Gastroesophageal sphincter (tissue), 4 donors: ENCODE data around the gene ZNF260. TPM values are rescaled to one million over a fixed set of nuclear protein-coding genes. Genes with fewer than 3 reads are reported as not detected.

Source experiments
- ATAC-seq: fragments of 150-250 bp; one replicate; pipeline ENCODE4 v1.9.1; 2016; ENCODE audit warnings: mild to moderate bottlenecking, moderate library complexity
- H3K27ac ChIP-seq, 4 donors: fragments of 200-600 bp; sonication (generic) in 3 of 4; 1 replicate in 3 of 4; 2 replicates in 1 of 4; pipeline ENCODE4 v1.5.1; 2016 to 2019
- H3K27me3 ChIP-seq: fragments of 200-600 bp; sonication (generic); one replicate; pipeline ENCODE4 v1.5.1; 2019
- H3K36me3 ChIP-seq, 2 donors: fragments of 200-600 bp; sonication (generic); one replicate each; pipeline ENCODE4 v1.5.1; 2019; ENCODE audit warnings: control low read depth in 1 of 2
- H3K4me1 ChIP-seq, 3 donors: fragments of 200-600 bp; sonication (generic); 1 replicate in 2 of 3; 2 replicates in 1 of 3; pipeline ENCODE4 v1.5.1; 2016 to 2019; ENCODE audit warnings: control low read depth in 2 of 3
- H3K4me3 ChIP-seq, 2 donors: fragments of 200-600 bp; sonication (generic); one replicate each; pipeline ENCODE4 v1.5.1; 2019; ENCODE audit warnings: mild to moderate bottlenecking in 1 of 2, moderate library complexity in 1 of 2
- H3K9me3 ChIP-seq, 3 donors: fragments of 200-600 bp; sonication (generic); one replicate each; pipeline ENCODE4 v1.5.1; 2017 to 2019; ENCODE audit warnings: control low read depth in 2 of 3
- EP300 ChIP-seq: sonication (generic); formaldehyde crosslinking; IDR thresholded peaks from one replicate; pipeline ENCODE4 v1.6.1; 2017; ENCODE audit warnings: antibody characterized with exemption, mild to moderate bottlenecking
- POLR2A ChIP-seq, 2 donors: fragments of 450-650 bp; IDR thresholded peaks; one replicate each; pipeline ENCODE4 v1.6.1; 2017; ENCODE audit warnings: antibody characterized with exemption in 2 of 2, mild to moderate bottlenecking in 2 of 2, moderate library complexity in 1 of 2
- POLR2AphosphoS5 ChIP-seq: sonication (generic); formaldehyde crosslinking; IDR thresholded peaks from one replicate; pipeline ENCODE4 v1.6.1; 2017; ENCODE audit warnings: antibody characterized with exemption
- WGBS, 2 donors: methylation state at CpG; one replicate each; pipeline ENCODE4 v1.1.5; 2018; ENCODE audit warnings: low coverage in 1 of 2; 5-methylcytosine and 5-hydroxymethylcytosine counted together
- total RNA-seq, 4 donors: library from RNA; depleted of rRNA; stranded (reverse); fragments of >200 nt; gene quantifications; one replicate each; pipeline ENCODE4 v1.1.0, GENCODE V29; 2016
- TF ChIP-seq, protein P1 (sequence below), 4 experiments: fragments of 200-600 bp in 2 of 4; fragments of 450-650 bp in 2 of 4; sonication (generic) in 1 of 4; IDR thresholded peaks; one replicate each; pipeline ENCODE4 v1.5.1; 2017 to 2019; ENCODE audit warnings: antibody characterized with exemption in 4 of 4, mild to moderate bottlenecking in 2 of 4, moderate library complexity in 2 of 4

The ZNF260 gene
- total RNA-seq, 4 donors from 2014 or later: 6.9 to 13.9 (median 8.4) TPM

DNA sequence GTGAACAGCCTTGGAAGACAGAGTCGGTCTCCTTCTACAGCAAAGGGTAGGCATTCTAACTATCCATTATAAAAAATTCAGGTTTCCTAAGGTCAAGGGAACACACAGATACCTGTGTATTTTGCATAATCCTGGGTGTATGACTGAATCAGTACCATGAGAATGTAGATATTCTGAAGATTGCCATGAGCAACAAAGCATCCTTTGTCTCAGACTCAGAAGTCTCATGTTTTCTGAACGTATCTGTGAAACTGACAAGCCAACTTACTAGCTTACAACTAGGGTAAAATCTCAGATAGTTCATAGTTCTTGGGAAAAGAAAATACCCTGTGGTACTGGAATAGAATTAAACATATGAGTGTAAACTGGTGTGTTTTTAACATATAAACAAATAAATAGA, 45.2 kb downstream of the ZNF260 start:
- ATAC-seq: no peak
- no peak overlapping the region for H3K4me3 ChIP-seq
- H3K27ac ChIP-seq: no peak overlapping the region
- H3K27me3 ChIP-seq: no peaks in the 10 kb centered on the region
- 83 to 90% methylated on average over 2 of the region's 2 CpGs for WGBS, 2 donors
- H3K36me3 ChIP-seq: peaks cover 0 to 21% of the 10 kb centered on the region in 2 donors
- H3K4me1 ChIP-seq: peaks cover 0 to 9% (median under 1%) of the 10 kb centered on the region in 3 donors
- TF ChIP-seq POLR2AphosphoS5: no peak
- TF ChIP-seq EP300: no peak
- TF ChIP-seq, protein P1, sequence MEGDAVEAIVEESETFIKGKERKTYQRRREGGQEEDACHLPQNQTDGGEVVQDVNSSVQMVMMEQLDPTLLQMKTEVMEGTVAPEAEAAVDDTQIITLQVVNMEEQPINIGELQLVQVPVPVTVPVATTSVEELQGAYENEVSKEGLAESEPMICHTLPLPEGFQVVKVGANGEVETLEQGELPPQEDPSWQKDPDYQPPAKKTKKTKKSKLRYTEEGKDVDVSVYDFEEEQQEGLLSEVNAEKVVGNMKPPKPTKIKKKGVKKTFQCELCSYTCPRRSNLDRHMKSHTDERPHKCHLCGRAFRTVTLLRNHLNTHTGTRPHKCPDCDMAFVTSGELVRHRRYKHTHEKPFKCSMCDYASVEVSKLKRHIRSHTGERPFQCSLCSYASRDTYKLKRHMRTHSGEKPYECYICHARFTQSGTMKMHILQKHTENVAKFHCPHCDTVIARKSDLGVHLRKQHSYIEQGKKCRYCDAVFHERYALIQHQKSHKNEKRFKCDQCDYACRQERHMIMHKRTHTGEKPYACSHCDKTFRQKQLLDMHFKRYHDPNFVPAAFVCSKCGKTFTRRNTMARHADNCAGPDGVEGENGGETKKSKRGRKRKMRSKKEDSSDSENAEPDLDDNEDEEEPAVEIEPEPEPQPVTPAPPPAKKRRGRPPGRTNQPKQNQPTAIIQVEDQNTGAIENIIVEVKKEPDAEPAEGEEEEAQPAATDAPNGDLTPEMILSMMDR (IDR thresholded peaks at IDR 0.05): no peak
- no peak for TF ChIP-seq POLR2A (IDR thresholded peaks at IDR 0.05)
- H3K9me3 ChIP-seq: no peaks in the 10 kb centered on the region

Other genes starting within 250 kb of the ZNF260 start
- 10 to 100 TPM in 1 of 4 donors, 1 to 10 TPM in 3; 3.6 to 10.6 (median 4.1) TPM for gene ZFP14, start 149.1 kb downstream of the ZNF260 start, total RNA-seq
- gene ZFP82, start 109.6 kb downstream of the ZNF260 start, total RNA-seq: 1 to 10 TPM; 5.9 to 8.0 (median 7.2) TPM
- 10 to 100 TPM; 12.6 to 24.2 (median 19.7) TPM for gene ZNF566, start 38.7 kb downstream of the ZNF260 start, total RNA-seq
- gene ZNF529, start 45.0 kb upstream of the ZNF260 start, total RNA-seq: 10 to 100 TPM; 13.2 to 25.2 (median 16.2) TPM
- gene ZNF382, start 77.0 kb upstream of the ZNF260 start, total RNA-seq: 10 to 100 TPM in 2 of 4 donors, 1 to 10 TPM in 2; 6.9 to 26.0 (median 16.6) TPM
- gene ZNF461, start 138.6 kb upstream of the ZNF260 start, total RNA-seq: 10 to 100 TPM in 3 of 4 donors, 1 to 10 TPM in 1; 8.5 to 27.7 (median 17.1) TPM
- 1 to 10 TPM; 6.2 to 9.6 (median 7.9) TPM for gene ZNF567, start 159.3 kb upstream of the ZNF260 start, total RNA-seq
- gene ZNF850, start 244.5 kb upstream of the ZNF260 start, total RNA-seq: 1 to 10 TPM; 1.6 to 3.3 (median 2.0) TPM